Measurements from ENCODE around the gene NACC2. TPM values are rescaled to one million over a fixed set of nuclear protein-coding genes. Genes with fewer than 3 reads are reported as not detected.

NACC2 gene
- total and polyA plus RNA-seq, 8 donors: 4.1 to 69.2 (median 10.0) TPM

DNA sequence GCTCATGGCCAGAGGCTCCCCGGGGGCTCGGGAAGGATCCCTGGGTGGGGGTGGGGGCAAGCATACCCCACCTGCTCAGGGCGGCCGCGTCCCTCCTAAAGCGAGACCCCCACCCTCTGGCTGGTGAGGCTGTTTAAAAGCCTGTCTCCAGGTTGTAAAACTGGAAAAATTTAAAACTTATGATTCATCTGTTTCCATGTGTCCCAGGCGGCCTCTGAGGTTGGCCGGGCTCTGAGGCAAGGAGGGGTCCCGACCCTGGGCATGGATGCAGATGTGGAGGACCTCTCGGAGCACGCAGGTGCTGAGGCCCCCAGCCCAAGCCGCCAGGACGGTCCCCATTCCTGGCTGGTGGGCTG is 47.7 kb upstream of the NACC2 start:
- intact Hi-C loops (cut with DNase I; ENCODE audit: low total_unique reads): no loop called here
- no peak for DNase-seq
- Histone ChIP-seq H3K36me3 (no peaks in the 10 kb centered on the region), H3K4me1 (peaks cover 0 to under 1% (median 0%) of the 10 kb centered on the region in 4 donors), H3K27me3 (peaks cover 0 to 76% (median 26%) of the 10 kb centered on the region in 3 donors), H3K4me3 (no peak overlapping the region), H3K27ac (no peak overlapping the region), H3K9me3 (no peaks in the 10 kb centered on the region)
- 39 to 56% (median 52%) methylated on average over 11 to 13 of the region's 13 CpGs for WGBS, 5 donors
- TF ChIP-seq EP300 (IDR thresholded peaks at IDR 0.05): no peak
- TF ChIP-seq, protein P1, sequence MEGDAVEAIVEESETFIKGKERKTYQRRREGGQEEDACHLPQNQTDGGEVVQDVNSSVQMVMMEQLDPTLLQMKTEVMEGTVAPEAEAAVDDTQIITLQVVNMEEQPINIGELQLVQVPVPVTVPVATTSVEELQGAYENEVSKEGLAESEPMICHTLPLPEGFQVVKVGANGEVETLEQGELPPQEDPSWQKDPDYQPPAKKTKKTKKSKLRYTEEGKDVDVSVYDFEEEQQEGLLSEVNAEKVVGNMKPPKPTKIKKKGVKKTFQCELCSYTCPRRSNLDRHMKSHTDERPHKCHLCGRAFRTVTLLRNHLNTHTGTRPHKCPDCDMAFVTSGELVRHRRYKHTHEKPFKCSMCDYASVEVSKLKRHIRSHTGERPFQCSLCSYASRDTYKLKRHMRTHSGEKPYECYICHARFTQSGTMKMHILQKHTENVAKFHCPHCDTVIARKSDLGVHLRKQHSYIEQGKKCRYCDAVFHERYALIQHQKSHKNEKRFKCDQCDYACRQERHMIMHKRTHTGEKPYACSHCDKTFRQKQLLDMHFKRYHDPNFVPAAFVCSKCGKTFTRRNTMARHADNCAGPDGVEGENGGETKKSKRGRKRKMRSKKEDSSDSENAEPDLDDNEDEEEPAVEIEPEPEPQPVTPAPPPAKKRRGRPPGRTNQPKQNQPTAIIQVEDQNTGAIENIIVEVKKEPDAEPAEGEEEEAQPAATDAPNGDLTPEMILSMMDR (IDR thresholded peaks at IDR 0.05): no peak

GRCh38 chr9:136142414-136142796 is 47.3 kb upstream of the NACC2 start:
- intact Hi-C loops (cut with DNase I; ENCODE audit: low total_unique reads): no loop called here
- no peak overlapping the region for H3K4me3 ChIP-seq
- whole genome bisulfite sequencing, 5 donors: 63 to 77% (median 73%) methylated on average over 5 to 6 of the region's 6 CpGs
- peaks cover 0 to 76% (median 23%) of the 10 kb centered on the region in 3 donors for H3K27me3 ChIP-seq
- H3K9me3 ChIP-seq: no peaks in the 10 kb centered on the region
- no peak for DNase-seq
- H3K4me1 ChIP-seq: no peaks in the 10 kb centered on the region
- H3K36me3 ChIP-seq: no peaks in the 10 kb centered on the region
- no peak overlapping the region for H3K27ac ChIP-seq
- TF ChIP-seq EP300 (IDR thresholded peaks at IDR 0.05) (no peak), POLR2A (IDR thresholded peaks at IDR 0.05) (no peak), POLR2AphosphoS5 (IDR thresholded peaks at IDR 0.05) (no peak)
- TF ChIP-seq, protein P1 (IDR thresholded peaks at IDR 0.05): no peak

DNA sequence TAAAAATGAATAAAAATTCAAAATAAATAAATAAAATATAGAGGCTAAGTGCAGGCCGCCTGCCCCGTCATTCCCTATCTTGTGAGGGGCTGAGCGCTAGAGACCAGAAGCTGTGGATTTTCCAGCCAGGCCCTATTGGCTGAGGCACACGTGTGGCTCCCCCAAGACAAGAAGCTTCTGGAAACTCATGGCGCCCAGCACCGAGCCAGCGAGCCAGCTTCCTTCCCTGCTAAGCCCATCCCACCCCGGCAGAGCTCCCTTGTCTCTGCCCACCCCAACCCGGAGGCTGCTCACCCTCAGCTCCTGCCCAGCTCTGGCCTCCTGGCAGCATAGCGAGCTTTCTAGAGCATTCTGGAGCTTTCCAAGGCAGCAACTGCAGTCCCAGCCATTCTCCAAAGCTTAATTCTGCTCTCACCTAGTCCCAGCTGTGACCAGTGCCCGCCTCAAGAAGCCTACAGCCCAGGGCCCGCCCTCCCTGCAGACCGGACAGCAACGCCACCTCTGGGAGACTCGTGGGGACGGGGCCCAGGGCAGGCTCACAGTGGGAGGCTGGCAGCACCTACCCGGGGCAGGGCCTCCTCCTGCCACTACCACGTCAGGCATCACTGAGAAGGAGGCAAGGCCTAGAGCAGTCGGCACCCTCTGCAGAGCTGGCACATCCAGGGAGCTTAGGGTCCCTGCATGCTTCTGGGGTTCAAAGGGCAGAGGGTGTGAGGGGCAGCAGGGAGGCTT is 46.8 kb upstream of the NACC2 start:
- no peaks in the 10 kb centered on the region for H3K36me3 ChIP-seq
- H3K27ac ChIP-seq: no peak overlapping the region
- intact Hi-C loops (cut with DNase I; ENCODE audit: low total_unique reads): no loop called here
- H3K9me3 ChIP-seq: no peaks in the 10 kb centered on the region
- TF ChIP-seq, protein P1 (IDR thresholded peaks at IDR 0.05): no peak
- TF ChIP-seq POLR2A (IDR thresholded peaks at IDR 0.05) (no peak), EP300 (IDR thresholded peaks at IDR 0.05) (no peak), POLR2AphosphoS5 (IDR thresholded peaks at IDR 0.05) (no peak)
- WGBS, 5 donors: 65 to 80% (median 78%) methylated on average over 6 to 19 of the region's 19 CpGs
- DNase-seq: no peak
- peaks cover 0 to 76% (median 24%) of the 10 kb centered on the region in 3 donors for H3K27me3 ChIP-seq
- H3K4me3 ChIP-seq: no peak overlapping the region
- no peaks in the 10 kb centered on the region for H3K4me1 ChIP-seq

- peak in 1 of 2 donors; percentile 87 for DNase-seq
- no peaks in the 10 kb centered on the region for H3K36me3 ChIP-seq
- no peak overlapping the region for H3K27ac ChIP-seq
- H3K27me3 ChIP-seq: peaks cover 0 to 76% (median 27%) of the 10 kb centered on the region in 3 donors
- H3K4me3 ChIP-seq: no peak overlapping the region
- H3K4me1 ChIP-seq: no peaks in the 10 kb centered on the region
- H3K9me3 ChIP-seq: no peaks in the 10 kb centered on the region
- 63 to 75% (median 69%) methylated on average over 14 of the region's 14 CpGs for WGBS, 5 donors
- TF ChIP-seq POLR2AphosphoS5 (IDR thresholded peaks at IDR 0.05) (no peak), EP300 (IDR thresholded peaks at IDR 0.05) (no peak), POLR2A (IDR thresholded peaks at IDR 0.05) (no peak)
- TF ChIP-seq, protein P1 (IDR thresholded peaks at IDR 0.05): no peak
- intact Hi-C loops (cut with DNase I; ENCODE audit: low total_unique reads): no loop called here
Observed at GRCh38 chr9:136140966-136141365, 45.9 kb upstream of the NACC2 start.
